Hematopoietic multipotent progenitor cell treated with erythropoietin and hydrocortisone succinate and interleukin-3 and kit ligand, for 6 days (in vitro differentiated cells): ENCODE data around the gene C9orf43.
"Not testable (repeated sequence)": the region's sequence is repeated elsewhere in the genome, so short reads cannot be mapped to it uniquely, and the experiment has no call there.

Experiments
- DNase-seq: peaks from one replicate; pipeline ENCODE4 v3.0.0-alpha.2; 2015

The C9orf43 gene

GRCh38 chr9:113410207-113410864 is at the start of gene C9orf43, which contains the start of gene POLE3:
TSS of gene C9orf43 (plus strand) at chr9:113410747. CDS start at chr9:113413494, 2,747 bp downstream.
TSS of gene POLE3 (minus strand) at chr9:113410675. CDS start at chr9:113410293, 382 bp downstream.
- DNase-seq, result peak; percentile 98

- no peak for DNase-seq
Observed at GRCh38 chr9:113361304-113362018, 49.1 kb upstream of the C9orf43 start.

- no peak for DNase-seq
Observed at GRCh38 chr9:113363336-113363735, 47.2 kb upstream of the C9orf43 start.

GRCh38 chr9:113364951-113365350 is 45.6 kb upstream of the C9orf43 start:
- peak; percentile 80 for DNase-seq

- peak; percentile 31 for DNase-seq
Observed at GRCh38 chr9:113365652-113366051, 44.9 kb upstream of the C9orf43 start.

GRCh38 chr9:113368348-113368981 is 42.1 kb upstream of the C9orf43 start:
- DNase-seq, result peak; percentile 72

GRCh38 chr9:113368982-113369854 is 41.3 kb upstream of the C9orf43 start:
- peak; percentile 99 for DNase-seq

GRCh38 chr9:113369855-113370140 is 40.7 kb upstream of the C9orf43 start:
- no peak for DNase-seq

GRCh38 chr9:113370806-113371325 is 39.7 kb upstream of the C9orf43 start:
- no peak for DNase-seq

GRCh38 chr9:113372059-113372458 is 38.5 kb upstream of the C9orf43 start:
- no peak for DNase-seq

- no peak for DNase-seq
Observed at GRCh38 chr9:113373256-113373655, 37.3 kb upstream of the C9orf43 start.

- no peak for DNase-seq
Observed at GRCh38 chr9:113373676-113374392, 36.7 kb upstream of the C9orf43 start.

GRCh38 chr9:113375057-113376023 is 35.2 kb upstream of the C9orf43 start:
- peak; percentile 34 for DNase-seq

GRCh38 chr9:113376634-113377567 is 33.6 kb upstream of the C9orf43 start, which contains the start of gene HDHD3:
TSS of gene HDHD3 (minus strand) at chr9:113376986. CDS start at chr9:113374354, 2,632 bp downstream.
- DNase-seq, result peak; percentile 88

- peak; percentile 74 for DNase-seq
Observed at GRCh38 chr9:113379094-113379828, 31.3 kb upstream of the C9orf43 start.

- DNase-seq, result not testable (repeated sequence)
Observed at GRCh38 chr9:113379829-113380210, 30.7 kb upstream of the C9orf43 start.

GRCh38 chr9:113380869-113381378 is 29.6 kb upstream of the C9orf43 start:
- DNase-seq, result no peak

- not testable (repeated sequence) for DNase-seq
Observed at GRCh38 chr9:113381441-113381840, 29.1 kb upstream of the C9orf43 start.
